Measurements from ENCODE around the gene WDR83.
A peak's percentile ranks its signal among the peaks of the same experiment; 100 is the strongest.
"Not testable (repeated sequence)": the region's sequence is repeated elsewhere in the genome, so short reads cannot be mapped to it uniquely, and the experiment has no call there.

The WDR83 gene

GRCh38 chr19:12666265-12667048, at the start of gene WDR83, which contains the start of gene MAN2B1:
TSS of gene WDR83 (plus strand) at chr19:12666807. CDS start at chr19:12669791, 2,984 bp downstream.
TSS of gene MAN2B1 (minus strand) at chr19:12666742. CDS start at chr19:12666701, 41 bp downstream.
- peak; percentile 73 for DNase-seq (ENCODE audit: low read depth, low spot score)

GRCh38 chr19:12617646-12618045, 49.0 kb upstream of the WDR83 start:
- no peak for DNase-seq (ENCODE audit: low read depth, low spot score)

GRCh38 chr19:12621253-12622024, 45.2 kb upstream of the WDR83 start:
- DNase-seq (ENCODE audit: low read depth, low spot score), result not testable (repeated sequence)

GRCh38 chr19:12623361-12624031, 43.1 kb upstream of the WDR83 start:
- DNase-seq (ENCODE audit: low read depth, low spot score), result no peak

- no peak for DNase-seq (ENCODE audit: low read depth, low spot score)
Observed at GRCh38 chr19:12626958-12627357, 39.6 kb upstream of the WDR83 start.

GRCh38 chr19:12628040-12629022, 38.3 kb upstream of the WDR83 start:
- no peak for DNase-seq (ENCODE audit: low read depth, low spot score)

- DNase-seq (ENCODE audit: low read depth, low spot score), result no peak
Observed at GRCh38 chr19:12629215-12629614, 37.4 kb upstream of the WDR83 start.

- no peak for DNase-seq (ENCODE audit: low read depth, low spot score)
Observed at GRCh38 chr19:12636631-12637030, 30.0 kb upstream of the WDR83 start.

GRCh38 chr19:12638611-12639182, 27.9 kb upstream of the WDR83 start:
- no peak for DNase-seq (ENCODE audit: low read depth, low spot score)

GRCh38 chr19:12639901-12640613, 26.6 kb upstream of the WDR83 start:
- DNase-seq (ENCODE audit: low read depth, low spot score), result peak; percentile 79

GRCh38 chr19:12641456-12641855, 25.2 kb upstream of the WDR83 start:
- no peak for DNase-seq (ENCODE audit: low read depth, low spot score)

- no peak for DNase-seq (ENCODE audit: low read depth, low spot score)
Observed at GRCh38 chr19:12642506-12642905, 24.1 kb upstream of the WDR83 start.

- not testable (repeated sequence) for DNase-seq (ENCODE audit: low read depth, low spot score)
Observed at GRCh38 chr19:12643716-12644115, 22.9 kb upstream of the WDR83 start.

GRCh38 chr19:12646551-12646950, 20.1 kb upstream of the WDR83 start:
- DNase-seq (ENCODE audit: low read depth, low spot score), result no peak

- DNase-seq (ENCODE audit: low read depth, low spot score), result no peak
Observed at GRCh38 chr19:12647047-12647446, 19.6 kb upstream of the WDR83 start.

GRCh38 chr19:12647490-12648071, 19.0 kb upstream of the WDR83 start:
- no peak for DNase-seq (ENCODE audit: low read depth, low spot score)

GRCh38 chr19:12648088-12648487, 18.5 kb upstream of the WDR83 start:
- DNase-seq (ENCODE audit: low read depth, low spot score), result no peak

GRCh38 chr19:12649941-12650340, 16.7 kb upstream of the WDR83 start:
- no peak for DNase-seq (ENCODE audit: low read depth, low spot score)

GRCh38 chr19:12652219-12652618, 14.4 kb upstream of the WDR83 start:
- DNase-seq (ENCODE audit: low read depth, low spot score), result no peak

- no peak for DNase-seq (ENCODE audit: low read depth, low spot score)
Observed at GRCh38 chr19:12655546-12655945, 11.1 kb upstream of the WDR83 start.

All from activated naive CD8-positive, alpha-beta T cell treated with anti-CD3 and anti-CD28 coated beads, Interleukin-2, amount 50 U/mL, for 16 hours (primary cell).